Measurements from ENCODE around the gene APOD. TPM values are rescaled to one million over a fixed set of nuclear protein-coding genes. Genes with fewer than 3 reads are reported as not detected.

Gene APOD
- total RNA-seq, 2 donors from 2014 or later, result 343 to 463 TPM

GRCh38 chr3:195566797-195567196 is 16.9 kb downstream of the APOD start:
- TF ChIP-seq POLR2A (IDR thresholded peaks at IDR 0.05), result no peak
- 65 to 77% methylated on average over 6 of the region's 6 CpGs for WGBS, 2 donors
- ATAC-seq, result no peak
- H3K27ac ChIP-seq, result no peak overlapping the region
- no peak for DNase-seq
- intact Hi-C loops (cut with DNase I), result no loop called here
- no peak overlapping the region for H3K4me3 ChIP-seq
- H3K27me3 ChIP-seq, result no peaks in the 10 kb centered on the region
- H3K36me3 ChIP-seq (replicated peaks in 1 of 2; ENCODE audit: insufficient read depth in 1 of 2, low read depth in 2 of 2), result no peaks in the 10 kb centered on the region
- H3K4me1 ChIP-seq, result no peaks in the 10 kb centered on the region
- no peaks in the 10 kb centered on the region for H3K9me3 ChIP-seq

DNA sequence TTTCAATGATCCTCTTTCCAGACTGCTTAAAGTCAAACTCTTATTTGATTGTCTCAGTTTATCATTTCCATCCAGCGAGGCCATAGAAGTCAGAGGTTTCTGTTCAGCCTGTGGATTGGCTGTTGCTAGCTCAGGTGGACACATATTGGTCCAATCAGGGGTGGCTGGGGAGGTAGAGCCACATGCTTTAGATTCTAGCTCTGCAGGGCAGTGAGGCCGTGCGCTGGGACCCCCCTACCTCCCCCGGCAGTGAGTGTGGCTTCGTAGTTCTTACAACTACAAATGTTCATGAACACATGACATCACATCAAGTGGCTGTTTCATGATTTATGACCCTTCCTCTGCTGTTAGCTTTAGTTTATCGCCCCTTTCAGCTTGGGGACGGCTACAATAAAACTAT is 18.0 kb downstream of the APOD start:
- Histone ChIP-seq H3K4me1 (no peaks in the 10 kb centered on the region), H3K9me3 (no peaks in the 10 kb centered on the region), H3K36me3 (replicated peaks in 1 of 2; ENCODE audit: insufficient read depth in 1 of 2, low read depth in 2 of 2) (no peaks in the 10 kb centered on the region), H3K27ac (no peak overlapping the region), H3K27me3 (no peaks in the 10 kb centered on the region), H3K4me3 (no peak overlapping the region)
- ATAC-seq (peak; percentile 45), DNase-seq (peak in 1 of 4 donors; percentile 26)
- 22 to 35% methylated on average over 7 of the region's 7 CpGs for WGBS, 2 donors
- intact Hi-C loops (cut with DNase I), result no loop called here
- TF ChIP-seq CTCF (IDR thresholded peaks at IDR 0.05) (no peak), POLR2A (IDR thresholded peaks at IDR 0.05) (no peak)

- ATAC-seq, result no peak
- intact Hi-C loops (cut with DNase I), result no loop called here
- Histone ChIP-seq H3K36me3 (replicated peaks in 1 of 2; ENCODE audit: insufficient read depth in 1 of 2, low read depth in 2 of 2) (no peaks in the 10 kb centered on the region), H3K27me3 (no peaks in the 10 kb centered on the region), H3K4me3 (no peak overlapping the region), H3K27ac (no peak overlapping the region), H3K9me3 (no peaks in the 10 kb centered on the region), H3K4me1 (no peaks in the 10 kb centered on the region)
- 77 to 93% methylated on average over 4 of the region's 4 CpGs for WGBS, 2 donors
- TF ChIP-seq POLR2A (IDR thresholded peaks at IDR 0.05) (no peak), CTCF (IDR thresholded peaks at IDR 0.05) (no peak)
- DNase-seq, result no peak
These were observed 20.4 kb downstream of the APOD start for GRCh38 chr3:195563317-195563716.

GRCh38 chr3:195559723-195560409 is 23.9 kb downstream of the APOD start:
- no peak for TF ChIP-seq CTCF (IDR thresholded peaks at IDR 0.05)
- TF ChIP-seq POLR2A (IDR thresholded peaks at IDR 0.05), result no peak
- Histone ChIP-seq H3K4me1 (peaks cover 8% of the 10 kb centered on the region), H3K9me3 (no peaks in the 10 kb centered on the region), H3K36me3 (replicated peaks in 1 of 2; ENCODE audit: insufficient read depth in 1 of 2, low read depth in 2 of 2) (no peaks in the 10 kb centered on the region), H3K27ac (peak overlapping the region in 3 of 4 donors; percentile 7 to 71 (median 55)), H3K27me3 (no peaks in the 10 kb centered on the region), H3K4me3 (no peak overlapping the region)
- WGBS, 2 donors, result 81 to 82% methylated on average over 4 of the region's 4 CpGs
- ATAC-seq (peak; percentile 63), DNase-seq (peak in 3 of 4 donors; percentile 31 to 59 (median 42))
- intact Hi-C loops (cut with DNase I), result no loop called here

- TF ChIP-seq POLR2A (IDR thresholded peaks at IDR 0.05) (no peak), CTCF (IDR thresholded peaks at IDR 0.05) (peak in 5 of 7 experiments; percentile 18 to 61 (median 44))
- Histone ChIP-seq H3K36me3 (replicated peaks in 1 of 2; ENCODE audit: insufficient read depth in 1 of 2, low read depth in 2 of 2) (no peaks in the 10 kb centered on the region), H3K27ac (peak overlapping the region in 2 of 4 donors; percentile 55 to 71), H3K9me3 (no peaks in the 10 kb centered on the region), H3K27me3 (no peaks in the 10 kb centered on the region), H3K4me3 (no peak overlapping the region), H3K4me1 (peaks cover 8% of the 10 kb centered on the region)
- intact Hi-C loops (cut with DNase I), result no loop called here
- DNase-seq (peak in 3 of 4 donors; percentile 34 to 70 (median 46)), ATAC-seq (peak; percentile 65)
- WGBS, 2 donors, result 56 to 59% methylated on average over 3 of the region's 3 CpGs
These were observed 25.1 kb downstream of the APOD start for GRCh38 chr3:195558602-195559001.
